K562 (cell line): ENCODE results near the gene ILK. TPM values are rescaled to one million over a fixed set of nuclear protein-coding genes. Genes with fewer than 3 reads are reported as not detected.

Source experiments
- CEBPB ChIP-seq: fragments of 450-650 bp; IDR thresholded peaks from 2 replicates; pipeline ENCODE4 v1.6.1; 2016; ENCODE audit warnings: missing genetic modification characterization, missing compliant biosample characterization
- GATAD2A ChIP-seq: fragments of 450-650 bp; IDR thresholded peaks from 2 replicates; pipeline ENCODE4 v1.6.1; 2017
- POLR3A ChIP-seq: IDR thresholded peaks from 2 replicates; pipeline ENCODE4 v1.6.1; 2011; ENCODE audit warnings: borderline replicate concordance, mild to moderate bottlenecking, moderate library complexity; ENCODE audit not compliant: insufficient read length, insufficient read depth; ENCODE audit errors: extremely low read depth
- RBM14 ChIP-seq: fragments of 200-400 bp; formaldehyde crosslinking; IDR thresholded peaks from 2 replicates; pipeline ENCODE4 v1.6.1; 2018; ENCODE audit warnings: low read depth, mild to moderate bottlenecking, low read length, moderate library complexity, borderline replicate concordance; ENCODE audit not compliant: insufficient read depth
- TCFL5 ChIP-seq: fragments of 250-450 bp; sonication (Bioruptor Pico); conservative IDR thresholded peaks from 2 replicates; pipeline ENCODE4 v1.6.1; 2021; ENCODE audit warnings: mild to moderate bottlenecking, moderate library complexity, matching md5 sums
- XRCC3 ChIP-seq: fragments of 450-650 bp; IDR thresholded peaks from 2 replicates; pipeline ENCODE4 v1.6.1; 2017; ENCODE audit warnings: mild to moderate bottlenecking, moderate library complexity
- ZFX ChIP-seq: sonication (generic); formaldehyde crosslinking; IDR thresholded peaks from 2 replicates; pipeline ENCODE4 v1.8.0; 2022; ENCODE audit warnings: mild to moderate bottlenecking, missing genetic modification reagents, moderate library complexity
- polyA plus RNA-seq, 8 experiments: library from polyadenylated mRNA; depleted of rRNA in 4 of 8; stranded (reverse) in 5 of 8; unstranded in 3 of 8; fragments of >200 nt; fragmentation: Nextera tagmentation in 2 of 8; fragmentation: Illumina TruSeq in 1 of 8; extraction: Ambion mirVana in 2 of 8; extraction: Trizol in 1 of 8; gene quantifications; 2 replicates each; pipeline versions ENCODE4 v1.2.1 to v1.2.3, GENCODE V29; 2011 to 2014; ENCODE audit warnings: inconsistent platforms in 1 of 8, missing spikeins in 1 of 8
- total RNA-seq, 7 experiments: library from RNA; depleted of rRNA in 6 of 7; stranded (reverse); fragments of >200 nt in 6 of 7; fragmentation: Illumina TruSeq in 2 of 7; extraction: Trizol in 2 of 7; gene quantifications; 2 replicates each; pipeline versions ENCODE4 v1.2.1 to v1.2.3, GENCODE V29; 2011 to 2021; ENCODE audit warnings: low replicate concordance in 1 of 7
- TF ChIP-seq, protein P1 (sequence below): fragments of 450-650 bp; IDR thresholded peaks from 2 replicates; pipeline ENCODE4 v1.6.1; 2017; ENCODE audit warnings: antibody characterized with exemption, mild to moderate bottlenecking
- TF ChIP-seq, protein P2 (sequence below), 2 experiments: fragments of 450-650 bp; IDR thresholded peaks; 2 replicates each; pipeline ENCODE4 v1.6.1; 2016; ENCODE audit warnings: mild to moderate bottlenecking in 2 of 2, borderline replicate concordance in 1 of 2, low read depth in 1 of 2, moderate library complexity in 1 of 2
- TF ChIP-seq, protein P3 (sequence below): fragments of 450-650 bp; IDR thresholded peaks from 2 replicates; pipeline ENCODE4 v1.6.1; 2016; ENCODE audit warnings: mild to moderate bottlenecking

ILK gene
- total and polyA plus RNA-seq, 9 of the 15 experiments (the other 6 are each of a cell fraction or from before 2014, with no cell fraction given), result 43.3 to 95.9 (median 58.9) TPM

DNA sequence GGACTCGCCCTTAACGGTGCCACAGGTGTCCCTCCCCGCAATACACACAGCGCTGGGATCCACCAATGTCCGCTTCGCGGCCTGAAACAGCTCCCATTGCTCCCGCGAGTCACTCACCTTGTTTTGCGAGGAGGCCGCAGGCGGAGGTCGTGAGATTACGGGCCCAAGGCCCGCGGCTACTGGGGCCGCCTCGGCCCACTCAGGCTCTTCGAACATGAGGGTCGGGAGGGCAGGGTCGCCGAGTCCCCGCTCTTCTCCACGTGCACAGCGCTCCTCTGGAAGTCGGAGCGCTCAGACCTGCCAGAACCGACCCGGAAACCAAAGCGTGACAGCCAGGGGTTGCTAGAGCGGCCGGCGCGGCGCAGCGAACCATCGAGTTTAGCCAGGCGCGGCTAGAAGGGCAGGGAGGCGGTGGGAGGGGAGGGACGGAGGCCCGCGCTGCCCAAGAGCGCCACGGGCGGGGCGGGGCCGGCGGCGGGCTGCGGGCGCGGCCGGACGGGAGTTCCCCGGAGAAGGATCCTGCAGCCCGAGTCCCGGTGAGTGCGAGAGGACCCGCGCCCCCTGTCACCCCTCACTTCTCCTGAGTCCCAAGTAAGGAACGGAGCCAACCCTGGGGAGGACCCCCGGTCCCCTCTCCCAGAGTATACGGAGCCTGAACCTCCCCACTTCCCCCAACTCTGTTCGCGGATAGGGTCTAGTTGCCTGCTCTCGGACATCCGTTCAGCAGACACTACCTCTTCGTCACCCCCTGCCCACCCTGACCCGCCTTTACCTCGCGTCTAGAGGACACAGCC lies at the start of gene ILK, which contains the start of gene RRP8 (continued):
- TF ChIP-seq, protein P1, sequence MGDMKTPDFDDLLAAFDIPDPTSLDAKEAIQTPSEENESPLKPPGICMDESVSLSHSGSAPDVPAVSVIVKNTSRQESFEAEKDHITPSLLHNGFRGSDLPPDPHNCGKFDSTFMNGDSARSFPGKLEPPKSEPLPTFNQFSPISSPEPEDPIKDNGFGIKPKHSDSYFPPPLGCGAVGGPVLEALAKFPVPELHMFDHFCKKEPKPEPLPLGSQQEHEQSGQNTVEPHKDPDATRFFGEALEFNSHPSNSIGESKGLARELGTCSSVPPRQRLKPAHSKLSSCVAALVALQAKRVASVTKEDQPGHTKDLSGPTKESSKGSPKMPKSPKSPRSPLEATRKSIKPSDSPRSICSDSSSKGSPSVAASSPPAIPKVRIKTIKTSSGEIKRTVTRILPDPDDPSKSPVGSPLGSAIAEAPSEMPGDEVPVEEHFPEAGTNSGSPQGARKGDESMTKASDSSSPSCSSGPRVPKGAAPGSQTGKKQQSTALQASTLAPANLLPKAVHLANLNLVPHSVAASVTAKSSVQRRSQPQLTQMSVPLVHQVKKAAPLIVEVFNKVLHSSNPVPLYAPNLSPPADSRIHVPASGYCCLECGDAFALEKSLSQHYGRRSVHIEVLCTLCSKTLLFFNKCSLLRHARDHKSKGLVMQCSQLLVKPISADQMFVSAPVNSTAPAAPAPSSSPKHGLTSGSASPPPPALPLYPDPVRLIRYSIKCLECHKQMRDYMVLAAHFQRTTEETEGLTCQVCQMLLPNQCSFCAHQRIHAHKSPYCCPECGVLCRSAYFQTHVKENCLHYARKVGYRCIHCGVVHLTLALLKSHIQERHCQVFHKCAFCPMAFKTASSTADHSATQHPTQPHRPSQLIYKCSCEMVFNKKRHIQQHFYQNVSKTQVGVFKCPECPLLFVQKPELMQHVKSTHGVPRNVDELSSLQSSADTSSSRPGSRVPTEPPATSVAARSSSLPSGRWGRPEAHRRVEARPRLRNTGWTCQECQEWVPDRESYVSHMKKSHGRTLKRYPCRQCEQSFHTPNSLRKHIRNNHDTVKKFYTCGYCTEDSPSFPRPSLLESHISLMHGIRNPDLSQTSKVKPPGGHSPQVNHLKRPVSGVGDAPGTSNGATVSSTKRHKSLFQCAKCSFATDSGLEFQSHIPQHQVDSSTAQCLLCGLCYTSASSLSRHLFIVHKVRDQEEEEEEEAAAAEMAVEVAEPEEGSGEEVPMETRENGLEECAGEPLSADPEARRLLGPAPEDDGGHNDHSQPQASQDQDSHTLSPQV, result peak; percentile 55; the same call in 1 of the 2 replicates
- TF ChIP-seq, protein P2, sequence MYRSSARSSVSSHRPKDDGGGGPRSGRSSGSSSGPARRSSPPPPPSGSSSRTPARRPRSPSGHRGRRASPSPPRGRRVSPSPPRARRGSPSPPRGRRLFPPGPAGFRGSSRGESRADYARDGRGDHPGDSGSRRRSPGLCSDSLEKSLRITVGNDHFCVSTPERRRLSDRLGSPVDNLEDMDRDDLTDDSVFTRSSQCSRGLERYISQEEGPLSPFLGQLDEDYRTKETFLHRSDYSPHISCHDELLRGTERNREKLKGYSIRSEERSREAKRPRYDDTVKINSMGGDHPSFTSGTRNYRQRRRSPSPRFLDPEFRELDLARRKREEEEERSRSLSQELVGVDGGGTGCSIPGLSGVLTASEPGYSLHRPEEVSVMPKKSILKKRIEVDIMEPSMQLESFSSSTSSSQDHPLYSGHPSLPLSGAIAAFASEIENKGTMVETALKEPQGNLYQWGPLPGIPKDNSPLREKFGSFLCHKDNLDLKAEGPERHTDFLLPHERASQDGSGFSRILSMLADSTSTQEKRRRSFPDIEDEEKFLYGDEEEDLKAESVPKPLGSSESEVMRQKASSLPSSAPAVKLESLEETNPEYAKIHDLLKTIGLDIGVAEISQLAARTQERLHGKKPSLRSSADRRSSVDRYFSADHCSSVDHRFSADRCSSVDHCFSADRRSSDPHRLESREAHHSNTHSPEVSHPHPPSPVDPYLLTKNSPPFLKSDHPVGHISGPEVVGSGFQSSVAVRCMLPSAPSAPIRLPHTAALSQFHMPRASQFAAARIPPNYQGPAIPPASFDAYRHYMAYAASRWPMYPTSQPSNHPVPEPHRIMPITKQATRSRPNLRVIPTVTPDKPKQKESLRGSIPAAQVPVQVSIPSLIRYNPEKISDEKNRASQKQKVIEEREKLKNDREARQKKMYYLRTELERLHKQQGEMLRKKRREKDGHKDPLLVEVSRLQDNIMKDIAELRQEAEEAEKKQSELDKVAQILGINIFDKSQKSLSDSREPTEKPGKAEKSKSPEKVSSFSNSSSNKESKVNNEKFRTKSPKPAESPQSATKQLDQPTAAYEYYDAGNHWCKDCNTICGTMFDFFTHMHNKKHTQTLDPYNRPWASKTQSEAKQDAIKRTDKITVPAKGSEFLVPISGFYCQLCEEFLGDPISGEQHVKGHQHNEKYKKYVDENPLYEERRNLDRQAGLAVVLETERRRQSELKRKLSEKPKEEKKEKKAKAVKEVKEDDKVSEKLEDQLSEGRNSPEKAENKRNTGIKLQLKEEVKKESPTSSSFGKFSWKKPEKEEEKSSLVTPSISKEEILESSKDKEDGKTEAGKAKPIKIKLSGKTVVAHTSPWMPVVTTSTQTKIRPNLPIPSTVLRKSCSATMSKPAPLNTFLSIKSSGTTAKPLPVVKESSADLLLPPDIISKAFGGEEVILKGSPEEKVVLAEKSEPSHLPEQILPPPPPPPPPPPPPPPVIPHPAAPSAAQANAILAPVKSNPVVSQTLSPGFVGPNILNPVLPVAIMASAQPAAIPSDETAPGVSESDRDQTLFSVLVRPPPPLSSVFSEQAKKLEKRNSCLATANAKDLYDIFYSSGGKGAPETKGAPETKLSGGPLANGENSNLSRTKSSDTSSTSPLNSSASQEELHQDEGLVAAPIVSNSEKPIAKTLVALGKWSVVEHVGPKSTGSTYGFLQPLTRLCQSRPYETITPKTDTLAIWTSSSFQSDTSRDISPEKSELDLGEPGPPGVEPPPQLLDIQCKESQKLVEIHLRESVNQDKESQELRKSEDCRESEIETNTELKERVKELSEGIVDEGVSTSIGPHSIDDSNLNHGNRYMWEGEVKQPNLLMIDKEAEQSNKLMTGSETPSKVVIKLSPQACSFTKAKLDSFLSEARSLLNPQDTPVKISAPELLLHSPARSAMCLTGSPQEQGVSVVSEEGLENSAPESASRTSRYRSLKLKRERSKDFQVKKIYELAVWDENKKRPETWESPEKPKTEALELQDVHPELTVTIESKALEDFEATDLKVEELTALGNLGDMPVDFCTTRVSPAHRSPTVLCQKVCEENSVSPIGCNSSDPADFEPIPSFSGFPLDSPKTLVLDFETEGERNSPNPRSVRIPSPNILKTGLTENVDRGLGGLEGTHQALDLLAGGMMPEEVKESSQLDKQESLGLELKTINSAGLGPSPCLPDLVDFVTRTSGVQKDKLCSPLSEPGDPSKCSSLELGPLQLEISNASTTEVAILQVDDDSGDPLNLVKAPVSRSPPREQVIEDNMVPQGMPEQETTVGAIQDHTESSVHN (IDR thresholded peaks at IDR 0.05; ENCODE audit: borderline replicate concordance in 1 of 2, low read depth in 1 of 2), result no peak
- TF ChIP-seq GATAD2A, result no peak; the same call in 1 of the 2 replicates
- TF ChIP-seq POLR3A, result no peak
- TF ChIP-seq TCFL5 (CRISPR knock-in tag), result no peak
- peak; percentile 95 for TF ChIP-seq ZFX (CRISPR knock-in tag)
- TF ChIP-seq XRCC3, result no peak
- TF ChIP-seq CEBPB (tag), result no peak
- TF ChIP-seq, protein P3, sequence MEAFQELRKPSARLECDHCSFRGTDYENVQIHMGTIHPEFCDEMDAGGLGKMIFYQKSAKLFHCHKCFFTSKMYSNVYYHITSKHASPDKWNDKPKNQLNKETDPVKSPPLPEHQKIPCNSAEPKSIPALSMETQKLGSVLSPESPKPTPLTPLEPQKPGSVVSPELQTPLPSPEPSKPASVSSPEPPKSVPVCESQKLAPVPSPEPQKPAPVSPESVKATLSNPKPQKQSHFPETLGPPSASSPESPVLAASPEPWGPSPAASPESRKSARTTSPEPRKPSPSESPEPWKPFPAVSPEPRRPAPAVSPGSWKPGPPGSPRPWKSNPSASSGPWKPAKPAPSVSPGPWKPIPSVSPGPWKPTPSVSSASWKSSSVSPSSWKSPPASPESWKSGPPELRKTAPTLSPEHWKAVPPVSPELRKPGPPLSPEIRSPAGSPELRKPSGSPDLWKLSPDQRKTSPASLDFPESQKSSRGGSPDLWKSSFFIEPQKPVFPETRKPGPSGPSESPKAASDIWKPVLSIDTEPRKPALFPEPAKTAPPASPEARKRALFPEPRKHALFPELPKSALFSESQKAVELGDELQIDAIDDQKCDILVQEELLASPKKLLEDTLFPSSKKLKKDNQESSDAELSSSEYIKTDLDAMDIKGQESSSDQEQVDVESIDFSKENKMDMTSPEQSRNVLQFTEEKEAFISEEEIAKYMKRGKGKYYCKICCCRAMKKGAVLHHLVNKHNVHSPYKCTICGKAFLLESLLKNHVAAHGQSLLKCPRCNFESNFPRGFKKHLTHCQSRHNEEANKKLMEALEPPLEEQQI, result no peak
- TF ChIP-seq RBM14, result no peak
